OCI-LY7 (cell line): ENCODE measurements around the gene AUTS2.

Experiments
- EZH2phosphoT487 ChIP-seq: fragments of 200-600 bp; sonication (generic); IDR thresholded peaks from 2 replicates; pipeline ENCODE4 v1.6.1; 2018; ENCODE audit warnings: low read depth, borderline replicate concordance, mild to moderate bottlenecking, mixed run types, antibody characterized with exemption, low read length, moderate library complexity, mixed read lengths
- TF ChIP-seq, protein P1 (sequence below): fragments of 200-600 bp; sonication (generic); conservative IDR thresholded peaks from 2 replicates; pipeline ENCODE4 v1.5.1; 2014; ENCODE audit warnings: mild to moderate bottlenecking, antibody characterized with exemption, low read length, moderate library complexity, mixed read lengths

DNA sequence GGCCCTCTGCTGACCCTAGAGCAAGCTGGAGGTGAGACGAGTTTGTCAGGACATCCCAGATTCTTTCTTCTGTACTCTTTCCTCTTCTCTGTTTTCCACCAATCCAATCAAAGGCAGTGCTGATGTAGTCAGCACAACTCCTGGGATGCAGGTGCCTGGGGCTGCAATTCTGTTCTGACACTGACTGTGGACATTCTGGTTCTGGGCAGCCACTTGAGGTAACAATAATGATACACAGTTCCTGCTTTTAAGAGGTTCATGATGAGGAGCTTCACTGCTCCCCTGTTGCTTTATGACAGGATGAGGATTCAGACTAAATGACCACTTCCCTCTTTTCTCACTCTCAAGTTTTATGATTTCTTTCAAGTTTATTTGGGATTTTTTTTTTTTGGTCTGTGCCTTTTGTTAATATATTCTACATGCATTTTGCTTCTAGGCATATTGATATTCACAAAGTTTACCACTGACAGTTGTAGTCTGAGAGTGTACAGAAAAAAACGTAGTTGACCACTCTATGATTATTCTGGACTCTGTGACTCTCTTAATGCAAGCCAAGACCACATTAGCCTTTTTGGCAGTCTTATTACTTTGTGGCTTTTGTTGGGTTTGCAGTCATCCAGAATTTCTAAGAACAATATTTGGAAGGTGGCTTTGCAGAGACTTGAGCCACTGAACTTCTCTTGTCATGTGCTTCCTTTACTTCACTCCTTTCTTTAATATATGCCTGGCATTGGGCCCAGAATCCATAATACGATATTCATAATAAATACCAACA, 247.6 kb downstream of the AUTS2 start:
- TF ChIP-seq, protein P1, sequence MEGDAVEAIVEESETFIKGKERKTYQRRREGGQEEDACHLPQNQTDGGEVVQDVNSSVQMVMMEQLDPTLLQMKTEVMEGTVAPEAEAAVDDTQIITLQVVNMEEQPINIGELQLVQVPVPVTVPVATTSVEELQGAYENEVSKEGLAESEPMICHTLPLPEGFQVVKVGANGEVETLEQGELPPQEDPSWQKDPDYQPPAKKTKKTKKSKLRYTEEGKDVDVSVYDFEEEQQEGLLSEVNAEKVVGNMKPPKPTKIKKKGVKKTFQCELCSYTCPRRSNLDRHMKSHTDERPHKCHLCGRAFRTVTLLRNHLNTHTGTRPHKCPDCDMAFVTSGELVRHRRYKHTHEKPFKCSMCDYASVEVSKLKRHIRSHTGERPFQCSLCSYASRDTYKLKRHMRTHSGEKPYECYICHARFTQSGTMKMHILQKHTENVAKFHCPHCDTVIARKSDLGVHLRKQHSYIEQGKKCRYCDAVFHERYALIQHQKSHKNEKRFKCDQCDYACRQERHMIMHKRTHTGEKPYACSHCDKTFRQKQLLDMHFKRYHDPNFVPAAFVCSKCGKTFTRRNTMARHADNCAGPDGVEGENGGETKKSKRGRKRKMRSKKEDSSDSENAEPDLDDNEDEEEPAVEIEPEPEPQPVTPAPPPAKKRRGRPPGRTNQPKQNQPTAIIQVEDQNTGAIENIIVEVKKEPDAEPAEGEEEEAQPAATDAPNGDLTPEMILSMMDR, result no peak
- TF ChIP-seq EZH2phosphoT487, result no peak
